Activated CD4-positive, CD25-positive, alpha-beta regulatory T cell (primary cell): ENCODE measurements around the gene PPP1R1B.

Experiments
- DNase-seq, 4 experiments: peaks; one replicate each; lab custom pipeline; 2025; lab: John Stamatoyannopoulos, UW

PPP1R1B gene

DNA sequence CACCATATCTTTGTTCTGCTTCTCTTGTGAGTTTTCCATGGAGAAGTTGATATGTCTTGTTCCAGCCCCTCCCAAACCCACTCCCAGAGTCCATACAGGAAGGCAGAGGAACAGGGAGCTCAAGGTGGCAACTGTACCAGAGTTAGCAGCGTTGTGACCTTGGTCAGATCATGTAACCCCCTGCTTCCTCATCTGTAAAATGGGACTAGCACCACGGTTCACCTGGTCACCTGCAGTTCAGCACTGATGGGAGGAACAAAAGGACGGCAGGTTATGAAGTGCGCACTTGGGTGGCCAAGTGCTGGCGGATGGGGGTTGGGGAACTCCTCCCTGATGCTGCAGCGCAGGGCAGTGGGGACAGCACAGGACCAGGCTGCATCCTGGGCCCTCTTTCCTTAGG is 11.3 kb upstream of the PPP1R1B start:
- DNase-seq, result no peak

DNA sequence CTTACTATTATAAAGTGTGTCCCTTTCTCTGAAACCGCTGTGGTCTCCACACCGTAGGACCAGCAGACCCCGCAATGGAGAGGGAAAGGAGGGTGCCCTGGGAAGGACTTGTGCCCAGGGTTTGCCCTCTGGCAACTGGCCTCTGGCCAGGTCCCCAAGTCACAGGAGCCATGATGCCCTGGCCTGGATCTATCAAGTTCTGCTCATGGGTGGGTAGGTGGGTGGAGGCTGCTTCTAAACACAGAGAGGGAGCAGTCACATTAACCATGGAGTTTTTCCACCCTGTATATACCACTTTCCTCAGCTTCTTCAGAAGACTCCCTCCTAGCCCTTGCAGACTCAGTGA is 9.7 kb upstream of the PPP1R1B start:
- DNase-seq, result no peak

DNA sequence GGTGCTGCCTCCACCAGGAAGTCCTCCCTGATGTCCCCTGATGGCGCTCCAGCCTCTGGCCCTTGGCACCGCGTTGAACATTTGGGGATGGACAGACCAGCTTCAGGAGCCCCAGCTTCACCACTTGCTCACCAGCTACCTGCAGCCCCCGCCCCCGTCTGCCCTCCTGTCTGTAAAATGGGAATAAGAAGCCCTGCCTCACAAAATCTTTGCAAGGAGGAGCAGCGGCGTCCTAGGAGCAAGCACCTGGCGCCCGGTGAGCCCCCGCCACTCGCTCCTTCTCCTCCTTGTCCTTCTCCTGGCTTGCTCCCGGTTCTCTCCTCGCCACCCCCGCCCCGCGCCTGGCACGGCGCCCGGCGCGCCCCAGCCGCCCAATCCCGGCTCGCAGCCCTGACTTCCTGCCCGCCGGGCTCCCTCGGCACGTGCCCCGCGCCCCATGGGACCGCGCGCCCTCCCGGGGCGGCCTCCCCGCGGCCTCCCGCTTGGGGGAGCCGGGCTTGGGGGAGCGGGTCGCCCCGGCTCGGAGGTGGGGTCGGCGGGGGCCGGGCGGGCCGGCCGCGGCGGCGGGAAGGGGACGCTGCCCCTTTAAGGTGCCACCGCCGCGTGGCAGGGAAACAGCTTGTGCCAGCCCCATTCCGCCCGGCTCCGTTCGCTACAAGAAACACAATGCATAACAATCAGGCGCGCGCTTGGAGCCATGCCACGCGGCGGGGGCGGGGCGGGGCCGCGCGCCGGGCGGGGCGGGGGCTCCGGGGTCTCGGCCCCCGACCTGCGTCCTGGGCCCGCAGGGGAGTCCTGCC is 9.1 kb upstream of the PPP1R1B start:
- peak in 3 of 4 experiments; percentile 34 to 52 (median 40) for DNase-seq

DNA sequence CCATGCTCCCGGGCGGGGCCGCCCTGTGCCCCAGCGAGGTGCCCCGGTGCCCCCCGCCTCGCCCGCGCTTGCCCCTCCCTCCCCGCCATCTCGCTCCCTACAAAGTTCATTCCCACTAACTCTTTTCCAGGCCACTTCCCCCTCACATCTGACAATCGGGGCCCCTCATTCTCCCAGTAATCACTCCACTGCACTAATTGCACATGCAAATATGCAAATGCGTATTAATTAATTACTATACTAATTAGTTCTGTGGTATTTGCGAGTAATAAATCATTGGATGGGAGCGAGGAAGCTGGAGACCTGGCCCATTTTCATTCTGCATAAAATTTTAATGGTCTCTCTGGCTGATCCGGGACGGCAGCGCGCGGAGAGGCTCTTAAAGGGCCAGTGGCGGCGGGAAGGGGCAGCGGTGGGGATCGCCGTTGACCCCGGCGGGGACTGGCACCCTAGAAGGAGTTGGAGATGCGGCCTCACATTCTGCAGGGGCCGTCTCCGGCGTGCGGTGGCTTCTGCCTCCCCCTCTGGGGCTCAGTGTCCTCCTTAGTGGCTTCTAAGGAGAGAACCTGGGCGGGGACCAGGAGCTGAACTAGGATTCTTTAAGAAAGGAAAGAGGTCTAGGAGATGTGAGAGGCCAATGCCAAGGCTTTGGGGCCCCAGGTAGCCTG is 8.4 kb upstream of the PPP1R1B start:
- DNase-seq, result no peak

DNA sequence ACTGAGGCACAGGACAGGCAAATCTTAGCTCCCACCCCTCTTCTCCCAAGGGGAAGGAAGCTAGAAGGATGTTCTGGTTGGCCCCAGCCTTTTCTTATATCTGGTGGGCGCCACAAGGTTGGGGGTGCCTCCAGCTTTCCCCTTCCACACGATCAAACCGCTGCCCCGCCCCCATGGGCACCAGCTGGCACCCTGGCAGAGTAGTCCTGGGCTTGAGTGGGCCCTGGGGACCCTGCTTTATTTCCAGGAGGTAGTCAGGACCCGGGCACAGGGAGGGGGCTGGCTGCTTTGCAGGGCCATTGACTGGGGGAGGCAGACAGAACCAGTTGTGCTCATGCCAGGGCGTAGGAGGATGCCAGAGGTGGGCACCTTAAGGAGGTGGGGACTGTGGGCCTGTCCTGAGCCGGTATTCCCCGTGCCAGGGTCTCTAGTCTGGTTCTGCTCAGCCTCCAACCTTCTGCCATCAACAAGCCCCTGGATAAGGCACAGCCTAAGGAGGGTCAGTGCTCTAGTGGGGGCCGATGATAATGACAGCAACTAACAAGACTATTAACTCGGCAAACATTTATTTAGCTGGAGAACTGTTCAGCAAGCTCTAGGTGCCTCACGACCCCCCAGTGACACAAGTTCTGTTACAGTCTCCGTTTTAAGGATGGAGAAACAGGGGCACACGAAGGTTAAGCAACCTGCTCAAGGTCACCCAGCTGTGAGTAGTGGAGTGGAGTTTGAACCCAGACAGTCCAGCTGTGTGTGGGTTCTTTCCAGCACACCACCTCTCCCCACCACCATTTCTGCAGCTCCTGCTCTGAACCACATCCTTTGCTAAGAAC is 7.6 kb upstream of the PPP1R1B start:
- no peak for DNase-seq

DNA sequence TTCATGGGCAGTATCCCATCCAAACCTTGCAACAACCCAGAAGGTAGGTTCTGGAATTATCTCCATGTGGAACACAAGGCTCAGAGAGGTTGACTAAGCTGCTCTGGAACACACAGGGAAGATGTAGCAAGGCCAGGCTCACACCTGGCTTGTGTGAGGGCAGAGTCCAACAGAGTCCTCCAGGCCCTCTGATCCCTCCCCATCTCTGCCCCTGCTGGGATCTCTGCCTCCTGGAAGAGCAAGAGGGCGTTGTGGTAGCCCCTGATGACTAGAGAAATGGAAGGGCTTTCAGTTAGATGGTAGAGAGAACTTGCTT is 7.0 kb upstream of the PPP1R1B start:
- no peak for DNase-seq

DNA sequence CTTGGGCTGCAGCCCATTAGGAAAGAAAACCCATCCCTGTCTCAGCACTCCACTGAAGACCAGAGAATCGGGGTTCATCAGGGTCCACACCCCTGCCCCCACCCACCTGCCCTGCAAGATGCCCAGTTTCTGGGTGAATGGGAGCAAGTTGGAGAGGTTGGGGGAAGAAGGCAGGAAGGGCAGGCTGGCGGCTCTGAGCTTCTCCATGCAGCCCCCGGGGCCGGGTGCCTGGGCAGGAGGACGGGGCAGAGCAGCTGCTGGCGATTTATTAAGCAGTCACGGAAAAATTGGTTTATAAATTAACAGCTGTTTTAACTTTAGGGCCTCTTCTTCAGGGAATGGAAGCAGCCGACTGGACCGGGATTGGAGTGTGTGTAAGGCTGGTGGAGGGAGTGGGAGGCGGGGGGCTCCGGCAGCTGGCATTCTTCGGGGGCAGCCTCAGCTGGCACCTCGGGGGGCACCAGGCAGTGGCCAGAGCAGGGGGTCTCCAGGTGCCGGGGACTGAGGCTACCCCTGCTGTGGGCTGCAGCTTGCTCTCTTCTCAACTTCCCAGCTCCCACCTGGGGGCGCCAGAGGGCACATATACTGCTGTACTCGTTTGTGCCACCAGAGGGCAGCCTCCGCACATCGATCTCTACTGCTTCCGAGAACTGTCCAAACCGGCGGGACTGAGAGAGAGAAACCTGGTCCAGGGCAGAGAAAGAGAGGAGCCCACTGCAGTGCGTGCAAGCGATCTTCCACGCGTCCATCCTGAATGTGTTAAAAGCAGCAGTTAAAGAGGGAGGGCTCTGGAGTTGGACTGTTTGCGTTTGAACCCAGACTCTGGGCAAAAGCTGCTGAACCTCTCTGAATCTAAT is 5.0 kb upstream of the PPP1R1B start:
- DNase-seq, result peak; percentile 65 to 89 (median 68)

DNA sequence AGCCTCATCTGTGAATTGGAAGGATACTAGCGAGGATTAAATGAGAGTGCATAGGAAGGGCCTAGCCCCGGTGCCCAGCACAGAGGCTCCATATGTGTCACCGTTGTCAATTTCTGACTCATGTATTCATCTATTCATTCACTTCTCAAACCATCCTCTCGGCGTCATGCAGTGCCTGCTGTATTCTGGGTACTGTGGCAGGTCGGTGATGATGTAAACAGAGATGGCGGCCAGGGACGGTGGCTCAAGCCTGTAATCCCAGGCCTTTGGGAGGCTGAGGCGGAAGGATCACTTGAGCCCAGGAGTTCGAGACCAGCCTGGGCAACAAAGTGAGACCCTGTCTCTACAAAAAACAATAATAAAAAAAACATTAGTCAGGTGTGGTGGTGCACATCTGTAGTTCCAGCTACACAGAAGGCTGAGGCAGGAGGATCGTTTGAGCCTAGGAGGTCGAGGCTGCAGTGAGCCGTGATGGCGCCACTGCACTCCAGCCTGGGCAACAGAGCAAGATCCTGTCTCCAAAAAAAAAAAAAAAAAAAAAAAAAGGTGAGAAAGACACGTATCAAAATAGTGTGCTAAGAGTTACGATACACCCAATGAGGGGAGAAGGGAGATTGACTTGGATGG is 4.3 kb upstream of the PPP1R1B start:
- DNase-seq, result peak in 1 of 4 experiments; percentile 24

DNA sequence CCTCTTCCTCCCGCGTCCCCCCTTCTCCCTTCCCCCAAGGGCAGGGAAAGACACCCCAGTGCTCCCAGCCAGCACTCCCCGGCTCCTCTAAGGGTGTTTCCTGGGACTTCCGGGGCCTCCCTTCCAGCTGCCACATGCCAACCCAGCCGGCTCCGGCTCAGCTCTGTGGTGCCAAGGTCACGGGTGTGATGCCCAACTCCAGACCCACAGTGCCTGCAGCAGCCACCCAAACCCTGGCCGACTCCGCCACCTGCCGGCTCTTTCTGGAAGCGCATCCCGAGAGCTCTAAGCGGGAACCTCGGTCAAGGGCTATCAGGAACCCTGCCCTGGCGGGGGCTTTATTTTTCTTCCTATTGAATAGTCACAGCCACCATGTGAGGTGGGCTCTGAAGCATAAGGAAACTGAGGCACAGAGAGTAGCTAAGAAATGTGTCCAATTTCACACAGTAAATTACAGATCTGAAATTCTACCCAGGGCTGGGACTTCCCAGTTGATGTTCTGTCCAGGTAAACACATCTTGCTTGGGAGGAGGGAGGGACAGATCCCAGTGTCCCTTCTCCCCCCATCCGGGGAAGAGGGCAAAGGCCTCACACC is 3.3 kb upstream of the PPP1R1B start:
- DNase-seq, result peak; percentile 69 to 81 (median 72)

DNA sequence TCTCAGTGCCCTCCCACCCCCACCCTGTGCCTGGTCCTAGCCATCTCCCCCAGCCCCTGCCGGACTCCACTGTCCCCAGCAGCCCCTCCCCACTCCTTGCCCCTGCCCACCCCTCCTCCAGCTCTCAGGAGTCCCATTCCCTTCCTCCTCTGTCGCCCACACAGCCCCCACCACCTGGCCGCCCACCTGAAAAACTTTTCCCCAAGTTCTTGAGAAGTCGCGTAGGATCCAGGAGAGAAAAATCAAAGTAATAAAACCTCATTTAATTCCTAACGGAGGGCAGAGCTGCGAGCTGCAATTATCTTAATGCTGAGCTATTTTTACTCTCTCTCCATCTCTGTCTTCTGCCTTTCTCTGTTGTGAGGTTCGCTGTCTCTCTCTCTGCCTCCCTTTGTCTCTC is 2.4 kb upstream of the PPP1R1B start:
- no peak for DNase-seq

DNA sequence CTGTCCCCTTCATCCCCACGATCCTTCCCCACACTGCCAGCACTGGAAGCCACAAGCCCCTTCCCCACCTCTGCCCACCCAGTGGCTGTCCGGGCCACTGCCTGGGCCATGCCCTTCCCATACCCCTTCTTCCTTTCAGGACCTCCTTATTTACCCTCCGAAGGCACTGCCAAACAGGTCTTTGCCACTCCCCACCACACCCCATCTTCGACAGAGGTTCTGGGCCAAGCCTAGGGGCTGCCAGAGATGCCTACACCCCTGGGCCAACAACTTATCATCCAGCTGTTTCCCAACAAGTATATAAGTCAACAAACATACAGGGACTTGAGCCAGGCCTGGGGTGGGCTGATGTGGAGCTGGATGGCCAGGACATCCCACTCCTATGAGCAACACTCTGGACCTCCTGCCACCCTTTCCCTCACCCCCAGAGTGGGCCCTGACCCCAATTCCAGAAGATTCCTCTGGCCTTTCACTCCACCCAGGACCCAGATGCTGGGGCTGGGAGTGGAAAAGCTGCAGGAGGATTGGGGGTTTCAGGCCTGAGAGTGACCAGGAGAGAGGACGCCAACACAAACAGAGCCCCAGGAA is 1.5 kb upstream of the PPP1R1B start:
- no peak for DNase-seq

DNA sequence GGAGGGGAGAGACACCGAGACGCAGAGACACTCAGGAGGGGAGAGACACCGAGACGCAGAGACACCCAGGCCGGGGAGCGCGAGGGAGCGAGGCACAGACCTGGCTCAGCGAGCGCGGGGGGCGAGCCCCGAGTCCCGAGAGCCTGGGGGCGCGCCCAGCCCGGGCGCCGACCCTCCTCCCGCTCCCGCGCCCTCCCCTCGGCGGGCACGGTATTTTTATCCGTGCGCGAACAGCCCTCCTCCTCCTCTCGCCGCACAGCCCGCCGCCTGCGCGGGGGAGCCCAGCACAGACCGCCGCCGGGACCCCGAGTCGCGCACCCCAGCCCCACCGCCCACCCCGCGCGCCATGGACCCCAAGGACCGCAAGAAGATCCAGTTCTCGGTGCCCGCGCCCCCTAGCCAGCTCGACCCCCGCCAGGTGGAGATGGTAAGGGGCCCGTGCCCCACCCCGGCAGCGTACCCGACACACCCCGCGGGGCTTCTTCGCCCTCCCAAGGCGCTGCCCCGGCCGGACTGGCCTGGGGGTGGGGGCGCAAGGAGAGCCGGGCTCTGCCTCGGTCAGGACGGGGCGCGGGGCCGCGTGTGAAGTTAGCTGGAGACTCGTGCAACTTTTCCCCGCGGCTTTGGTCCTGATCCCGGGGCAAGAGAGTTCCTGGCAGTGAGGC is 427 bp downstream of the PPP1R1B start:
- DNase-seq, result no peak

DNA sequence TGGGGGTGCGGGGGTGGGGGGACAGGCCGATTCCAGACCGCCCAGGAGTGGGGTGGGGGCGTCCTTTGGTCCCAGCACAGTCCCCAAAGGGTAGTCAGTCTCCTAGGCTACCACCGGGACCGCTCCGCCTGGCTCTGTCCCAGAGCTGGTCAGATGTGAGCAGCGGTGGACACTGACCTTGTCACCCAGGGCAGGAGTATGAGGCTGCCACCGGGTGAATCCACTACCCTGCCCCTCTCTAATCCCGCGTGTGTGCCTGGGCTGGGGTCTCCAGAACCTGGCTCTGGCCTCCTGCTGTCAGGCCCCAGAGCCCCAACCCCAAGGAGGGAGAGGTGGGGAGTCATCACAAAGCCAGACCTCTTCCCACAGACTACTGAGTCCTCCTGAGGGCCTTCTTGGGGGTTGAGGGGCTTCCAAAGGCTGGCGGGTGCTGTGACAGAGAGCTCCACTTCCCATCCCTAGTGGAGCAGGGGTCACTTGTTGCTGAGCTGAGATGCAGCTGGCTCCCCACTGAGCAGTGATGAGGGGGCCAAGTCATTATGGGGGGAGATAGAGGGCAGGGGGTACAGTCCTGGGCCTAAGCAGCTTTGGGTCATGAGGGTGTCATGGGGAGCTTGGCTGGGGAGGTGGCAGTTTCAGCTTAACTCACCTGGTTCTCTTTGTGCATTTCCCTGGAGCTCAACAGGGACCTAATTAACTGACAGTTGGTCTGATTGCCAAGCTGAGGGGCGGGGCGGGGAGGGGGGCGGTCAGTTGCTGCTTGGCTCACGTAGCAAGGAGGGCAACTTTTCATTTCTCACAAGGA is 1.2 kb downstream of the PPP1R1B start:
- no peak for DNase-seq

DNA sequence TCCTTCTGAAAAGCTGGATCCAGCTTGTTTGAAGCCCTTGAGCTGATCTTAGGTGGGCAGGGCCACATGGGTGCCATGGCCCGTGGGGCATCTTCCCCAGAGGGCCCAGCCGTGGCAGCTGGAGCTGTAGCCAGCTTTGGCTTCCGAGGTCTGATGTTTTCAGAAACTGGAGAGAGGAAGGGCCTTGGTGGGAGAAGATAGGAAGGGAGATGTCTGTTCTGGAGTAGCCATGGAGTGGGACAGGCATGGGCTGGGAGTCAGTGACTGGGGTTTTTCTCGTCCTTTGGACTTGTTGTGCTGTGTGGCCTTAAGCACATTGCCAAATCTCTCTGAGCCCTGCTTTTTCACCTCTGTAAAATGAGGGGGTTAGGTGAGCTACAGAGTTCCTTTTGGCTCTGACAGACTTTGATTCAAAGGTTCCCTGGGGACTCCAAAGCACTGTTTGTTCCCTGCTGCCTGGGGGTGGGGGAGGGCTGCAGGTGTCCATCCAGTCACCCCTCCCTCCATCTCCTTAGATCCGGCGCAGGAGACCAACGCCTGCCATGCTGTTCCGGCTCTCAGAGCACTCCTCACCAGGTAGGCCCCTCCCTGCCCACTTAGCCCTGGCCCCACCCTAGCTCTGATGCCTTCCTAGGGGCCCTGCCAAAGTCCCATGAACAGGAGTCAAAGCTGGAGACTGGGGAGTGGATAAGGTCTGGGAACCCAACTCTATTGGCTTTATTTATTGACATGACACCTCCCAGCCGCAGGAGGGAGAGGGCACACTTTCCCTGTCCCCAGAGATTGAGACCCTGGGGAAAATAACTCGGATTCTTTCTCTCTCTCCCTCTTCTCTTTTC is 2.1 kb downstream of the PPP1R1B start:
- DNase-seq, result no peak

DNA sequence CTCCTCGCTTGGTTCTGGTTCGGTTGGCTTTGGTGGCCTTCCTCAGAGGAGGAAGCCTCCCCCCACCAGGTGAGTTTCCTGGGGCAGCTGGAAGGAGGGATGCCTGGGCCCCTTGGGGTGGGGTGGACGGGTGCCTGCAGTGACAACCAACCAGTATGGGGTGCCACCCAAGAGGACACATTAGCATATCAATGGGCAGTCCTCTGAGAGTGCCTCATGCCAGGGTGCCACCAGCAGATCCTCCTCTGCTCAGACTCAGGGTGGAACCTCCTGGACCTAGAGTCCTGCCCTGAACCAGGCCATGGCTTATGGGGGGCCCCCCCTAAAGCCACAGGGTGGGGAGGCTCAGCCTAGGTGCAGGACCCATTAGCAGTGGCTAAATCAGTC is 2.7 kb downstream of the PPP1R1B start:
- DNase-seq, result no peak

DNA sequence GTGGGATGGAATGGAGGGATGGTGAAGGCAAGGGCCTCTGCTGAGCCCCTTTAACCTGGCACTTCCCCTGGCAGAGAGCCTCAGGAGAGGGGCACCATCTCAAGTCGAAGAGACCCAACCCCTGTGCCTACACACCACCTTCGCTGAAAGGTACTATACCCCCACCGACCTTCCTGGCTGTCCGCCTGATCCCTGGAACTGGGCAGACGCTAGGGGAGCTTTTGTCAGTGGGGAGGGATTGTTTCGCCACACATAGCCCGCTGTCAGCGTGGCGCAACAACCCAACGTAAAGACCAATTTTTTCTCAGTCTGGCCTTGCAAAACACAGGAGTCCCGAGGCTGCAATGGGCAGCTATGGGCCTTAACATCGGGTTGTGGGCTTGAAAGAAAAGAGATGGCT is 3.1 kb downstream of the PPP1R1B start:
- DNase-seq, result no peak

DNA sequence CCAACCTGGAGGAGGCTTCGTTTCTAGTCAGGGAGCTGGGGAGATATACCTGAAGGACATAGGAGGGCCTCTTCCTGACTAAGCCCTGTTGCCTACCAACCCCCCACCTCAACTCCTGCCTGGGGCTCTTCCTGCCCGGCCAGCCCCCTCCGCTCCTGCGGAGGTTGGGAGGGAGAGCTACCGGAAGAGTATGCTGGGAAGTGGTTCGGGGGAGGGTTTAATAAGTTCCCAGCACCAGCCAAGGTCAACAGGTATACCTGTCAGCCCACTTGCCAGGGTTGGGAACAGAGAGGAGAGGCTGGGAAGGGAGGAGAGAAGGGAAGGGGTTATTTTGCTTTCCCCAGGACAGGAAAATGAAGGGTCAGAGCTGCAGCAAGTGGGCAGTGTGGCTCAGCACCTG is 4.7 kb downstream of the PPP1R1B start:
- no peak for DNase-seq

DNA sequence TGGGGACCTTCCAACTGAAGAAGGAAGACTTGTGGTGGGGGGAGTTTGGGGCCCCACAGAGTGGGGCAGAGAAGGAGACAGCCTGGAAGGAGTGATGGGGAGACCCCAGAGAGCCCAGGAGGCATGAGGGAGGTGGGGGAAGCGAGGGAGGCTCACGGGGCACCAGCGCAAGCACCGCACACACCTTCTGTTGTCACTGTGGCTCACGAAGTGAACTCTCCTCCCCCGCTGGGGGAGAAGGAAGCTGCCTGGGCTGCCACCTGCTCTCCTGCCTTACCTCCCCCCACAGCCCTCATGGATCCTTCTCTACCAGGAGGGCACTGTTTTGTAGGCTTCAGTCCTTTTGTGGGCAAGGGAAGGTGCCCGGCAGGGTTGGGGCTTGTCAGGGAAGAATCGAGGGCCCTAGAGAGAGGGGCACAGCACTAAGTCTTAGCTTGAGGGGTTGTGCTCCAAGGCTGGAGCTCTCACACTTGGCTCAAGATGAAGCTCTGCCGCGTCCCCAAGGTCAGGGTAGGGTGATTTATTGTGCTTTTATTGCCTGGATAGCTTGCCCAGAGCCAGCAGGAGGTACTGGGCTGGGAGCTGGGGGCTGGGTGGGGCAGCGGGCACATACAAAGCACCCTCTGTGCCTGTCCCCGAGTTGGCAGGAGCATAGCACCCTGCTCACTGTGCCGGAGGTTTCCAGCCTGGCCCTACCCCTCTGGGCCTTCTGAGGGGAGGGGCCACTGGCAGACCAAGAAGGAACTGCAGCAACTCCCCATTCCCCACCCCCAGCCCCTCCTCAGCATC is 5.6 kb downstream of the PPP1R1B start:
- no peak for DNase-seq
